Measurements from ENCODE around the gene DNAH7. TPM values are rescaled to one million over a fixed set of nuclear protein-coding genes. Genes with fewer than 3 reads are reported as not detected.

Gene DNAH7
- total RNA-seq, 1 donor from 2014 or later, result 1.2 TPM

DNA sequence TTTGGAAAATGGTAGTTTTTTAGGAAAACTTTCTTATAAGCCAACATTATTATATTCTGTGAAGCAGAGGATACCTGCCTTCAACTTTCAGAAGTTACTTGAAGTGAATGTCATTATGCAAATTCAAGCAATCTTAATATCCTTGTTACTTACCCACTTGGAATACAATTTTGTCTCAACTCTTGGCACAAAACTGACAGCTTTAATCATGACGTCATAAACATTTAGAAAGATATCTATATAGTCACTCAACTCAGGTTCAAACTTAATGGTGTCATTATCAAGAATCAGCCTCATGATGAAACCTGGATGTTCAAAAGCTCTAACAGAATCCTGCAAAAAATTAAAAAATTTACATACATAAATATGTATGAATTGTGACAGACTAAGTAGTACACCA, 68.1 kb downstream of the DNAH7 start:
- Histone ChIP-seq H3K9me3 (ENCODE audit: insufficient read depth, low read depth, low read length) (no peaks in the 10 kb centered on the region), H3K36me3 (ENCODE audit: insufficient read depth, low read length) (no peaks in the 10 kb centered on the region), H3K27me3 (ENCODE audit: insufficient read depth, low read length) (no peaks in the 10 kb centered on the region), H2AFZ (ENCODE audit: low read depth, low read length) (no peak overlapping the region), H3K4me2 (ENCODE audit: low read length) (no peak overlapping the region), H3K4me1 (ENCODE audit: insufficient read depth, low read length) (no peaks in the 10 kb centered on the region), H3K79me2 (ENCODE audit: insufficient read depth, low read length) (no peaks in the 10 kb centered on the region), H3K27ac (ENCODE audit: low read depth, low read length) (no peak overlapping the region), H3K4me3 (ENCODE audit: insufficient read depth, low read depth, low read length) (no peak overlapping the region), H3K9ac (ENCODE audit: low read length) (no peak overlapping the region), H4K20me1 (ENCODE audit: insufficient read depth, low read length) (no peaks in the 10 kb centered on the region)
- DNase-seq (ENCODE audit: low read depth), result no peak
- TF ChIP-seq, protein P1, sequence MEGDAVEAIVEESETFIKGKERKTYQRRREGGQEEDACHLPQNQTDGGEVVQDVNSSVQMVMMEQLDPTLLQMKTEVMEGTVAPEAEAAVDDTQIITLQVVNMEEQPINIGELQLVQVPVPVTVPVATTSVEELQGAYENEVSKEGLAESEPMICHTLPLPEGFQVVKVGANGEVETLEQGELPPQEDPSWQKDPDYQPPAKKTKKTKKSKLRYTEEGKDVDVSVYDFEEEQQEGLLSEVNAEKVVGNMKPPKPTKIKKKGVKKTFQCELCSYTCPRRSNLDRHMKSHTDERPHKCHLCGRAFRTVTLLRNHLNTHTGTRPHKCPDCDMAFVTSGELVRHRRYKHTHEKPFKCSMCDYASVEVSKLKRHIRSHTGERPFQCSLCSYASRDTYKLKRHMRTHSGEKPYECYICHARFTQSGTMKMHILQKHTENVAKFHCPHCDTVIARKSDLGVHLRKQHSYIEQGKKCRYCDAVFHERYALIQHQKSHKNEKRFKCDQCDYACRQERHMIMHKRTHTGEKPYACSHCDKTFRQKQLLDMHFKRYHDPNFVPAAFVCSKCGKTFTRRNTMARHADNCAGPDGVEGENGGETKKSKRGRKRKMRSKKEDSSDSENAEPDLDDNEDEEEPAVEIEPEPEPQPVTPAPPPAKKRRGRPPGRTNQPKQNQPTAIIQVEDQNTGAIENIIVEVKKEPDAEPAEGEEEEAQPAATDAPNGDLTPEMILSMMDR (IDR thresholded peaks at IDR 0.05; ENCODE audit: insufficient read depth, low read depth, low read length), result no peak
- no peak for TF ChIP-seq EZH2 (IDR thresholded peaks at IDR 0.05; ENCODE audit: insufficient read depth, low read length)
- Mint-ChIP-seq H3K4me3 (ENCODE audit: unreplicated experiment) (no peak overlapping the region), H3K4me1 (ENCODE audit: low read depth, unreplicated experiment) (no peaks in the 10 kb centered on the region), H3K9me3 (ENCODE audit: unreplicated experiment) (no peaks in the 10 kb centered on the region), H3K27me3 (ENCODE audit: low read depth, unreplicated experiment) (no peaks in the 10 kb centered on the region), H3K36me3 (ENCODE audit: low read depth, unreplicated experiment) (peaks cover 1% of the 10 kb centered on the region), H3K27ac (ENCODE audit: unreplicated experiment) (no peak overlapping the region)
- no peak for FAIRE-seq

DNA sequence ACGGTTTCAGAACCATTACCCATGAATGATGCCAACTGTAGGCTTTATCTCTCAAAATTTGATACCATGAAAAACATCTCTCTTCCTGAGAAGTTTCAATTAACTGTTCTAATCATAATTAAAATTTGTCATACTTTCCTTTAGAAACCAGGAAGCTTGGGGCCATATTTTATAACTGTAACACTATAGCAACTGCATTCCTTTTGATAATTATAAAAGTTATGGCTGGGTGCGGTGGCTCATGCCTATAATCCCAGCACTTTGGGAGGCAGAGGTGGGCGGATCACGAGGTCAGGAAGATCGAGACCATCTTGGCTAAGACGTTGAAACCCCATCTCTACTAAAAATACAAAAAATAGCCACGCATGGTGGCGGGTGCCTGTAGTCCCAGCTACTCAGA, 70.6 kb downstream of the DNAH7 start:
- Mint-ChIP-seq H3K9me3 (ENCODE audit: unreplicated experiment) (peaks cover 2% of the 10 kb centered on the region), H3K4me3 (ENCODE audit: unreplicated experiment) (no peak overlapping the region), H3K4me1 (ENCODE audit: low read depth, unreplicated experiment) (no peaks in the 10 kb centered on the region), H3K36me3 (ENCODE audit: low read depth, unreplicated experiment) (no peaks in the 10 kb centered on the region), H3K27me3 (ENCODE audit: low read depth, unreplicated experiment) (peaks cover 2% of the 10 kb centered on the region), H3K27ac (ENCODE audit: unreplicated experiment) (no peak overlapping the region)
- H3K36me3 ChIP-seq (ENCODE audit: insufficient read depth, low read length), result no peaks in the 10 kb centered on the region
- H3K4me3 ChIP-seq (ENCODE audit: insufficient read depth, low read depth, low read length), result no peak overlapping the region
- H3K4me1 ChIP-seq (ENCODE audit: insufficient read depth, low read length), result no peaks in the 10 kb centered on the region
- no peak overlapping the region for H2AFZ ChIP-seq (ENCODE audit: low read depth, low read length)
- no peak overlapping the region for H3K4me2 ChIP-seq (ENCODE audit: low read length)
- H3K9me3 ChIP-seq (ENCODE audit: insufficient read depth, low read depth, low read length), result no peaks in the 10 kb centered on the region
- DNase-seq (ENCODE audit: low read depth) (no peak), FAIRE-seq (no peak)
- no peaks in the 10 kb centered on the region for H3K27me3 ChIP-seq (ENCODE audit: insufficient read depth, low read length)
- no peak for TF ChIP-seq EZH2 (IDR thresholded peaks at IDR 0.05; ENCODE audit: insufficient read depth, low read length)
- TF ChIP-seq, protein P1 (IDR thresholded peaks at IDR 0.05; ENCODE audit: insufficient read depth, low read depth, low read length), result no peak
- no peak overlapping the region for H3K9ac ChIP-seq (ENCODE audit: low read length)
- no peaks in the 10 kb centered on the region for H3K79me2 ChIP-seq (ENCODE audit: insufficient read depth, low read length)
- no peak overlapping the region for H3K27ac ChIP-seq (ENCODE audit: low read depth, low read length)
- no peaks in the 10 kb centered on the region for H4K20me1 ChIP-seq (ENCODE audit: insufficient read depth, low read length)

DNA sequence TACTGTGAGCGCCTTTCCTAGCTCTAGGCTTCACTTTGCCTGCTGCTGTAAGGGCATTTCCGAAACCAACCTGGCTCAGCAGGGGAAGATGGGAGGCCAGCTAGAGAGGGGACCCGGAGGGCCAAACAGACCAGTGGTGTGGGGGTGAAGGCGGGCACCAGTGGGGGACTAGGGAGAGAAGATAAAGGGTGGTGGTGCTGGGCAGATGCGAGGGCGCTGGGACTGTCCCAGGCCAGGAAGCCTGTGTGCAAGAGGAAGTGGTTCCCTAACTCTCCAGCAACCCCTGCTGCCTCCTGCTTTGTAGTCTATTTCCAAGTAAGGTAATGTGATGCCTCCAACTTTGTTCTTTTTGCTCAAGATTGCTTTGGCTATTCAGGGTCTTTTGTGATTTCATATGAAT, 73.1 kb downstream of the DNAH7 start:
- H3K4me1 Mint-ChIP-seq (ENCODE audit: low read depth, unreplicated experiment), result no peaks in the 10 kb centered on the region
- H3K9me3 ChIP-seq (ENCODE audit: insufficient read depth, low read depth, low read length), result no peaks in the 10 kb centered on the region
- H2AFZ ChIP-seq (ENCODE audit: low read depth, low read length), result no peak overlapping the region
- DNase-seq (ENCODE audit: low read depth) (no peak), FAIRE-seq (no peak)
- no peaks in the 10 kb centered on the region for H3K27me3 ChIP-seq (ENCODE audit: insufficient read depth, low read length)
- H3K9ac ChIP-seq (ENCODE audit: low read length), result no peak overlapping the region
- no peak overlapping the region for H3K27ac Mint-ChIP-seq (ENCODE audit: unreplicated experiment)
- H3K27me3 Mint-ChIP-seq (ENCODE audit: low read depth, unreplicated experiment), result peaks cover 4% of the 10 kb centered on the region
- H3K4me1 ChIP-seq (ENCODE audit: insufficient read depth, low read length), result no peaks in the 10 kb centered on the region
- no peak overlapping the region for H3K4me3 Mint-ChIP-seq (ENCODE audit: unreplicated experiment)
- peaks cover 2% of the 10 kb centered on the region for H3K9me3 Mint-ChIP-seq (ENCODE audit: unreplicated experiment)
- H3K79me2 ChIP-seq (ENCODE audit: insufficient read depth, low read length), result no peaks in the 10 kb centered on the region
- H3K36me3 ChIP-seq (ENCODE audit: insufficient read depth, low read length), result no peaks in the 10 kb centered on the region
- no peak overlapping the region for H3K27ac ChIP-seq (ENCODE audit: low read depth, low read length)
- H3K36me3 Mint-ChIP-seq (ENCODE audit: low read depth, unreplicated experiment), result no peaks in the 10 kb centered on the region
- no peak overlapping the region for H3K4me3 ChIP-seq (ENCODE audit: insufficient read depth, low read depth, low read length)
- no peak overlapping the region for H3K4me2 ChIP-seq (ENCODE audit: low read length)
- TF ChIP-seq EZH2 (IDR thresholded peaks at IDR 0.05; ENCODE audit: insufficient read depth, low read length), result no peak
- TF ChIP-seq, protein P1 (IDR thresholded peaks at IDR 0.05; ENCODE audit: insufficient read depth, low read depth, low read length), result no peak
- H4K20me1 ChIP-seq (ENCODE audit: insufficient read depth, low read length), result no peaks in the 10 kb centered on the region
